ENCODE results near the gene CACNA1A. TPM values are rescaled to one million over a fixed set of nuclear protein-coding genes. Genes with fewer than 3 reads are reported as not detected.

Gene CACNA1A
- total RNA-seq, 2 donors from 2014 or later = 0.27 to 2.3 TPM

- no peak overlapping the region for H3K4me3 ChIP-seq
- H3K36me3 ChIP-seq = no peaks in the 10 kb centered on the region
- DNase-seq (ENCODE audit: low spot score) (no peak), ATAC-seq (ENCODE audit: insufficient number of reproducible peaks, low FRiP score, low read depth) (no peak)
- no peak for TF ChIP-seq CTCF (IDR thresholded peaks at IDR 0.05)
- no peaks in the 10 kb centered on the region for H3K4me1 ChIP-seq (ENCODE audit: control insufficient read depth in 1 of 2, low read depth in 2 of 2)
- H3K9me3 ChIP-seq = no peaks in the 10 kb centered on the region
- H3K27me3 ChIP-seq (replicated peaks; ENCODE audit: insufficient read depth) = no peaks in the 10 kb centered on the region
- no peak overlapping the region for H3K27ac ChIP-seq
Measured at GRCh38 chr19:13382633-13382938, 123.7 kb downstream of the CACNA1A start.

GRCh38 chr19:13381827-13382632 is 124.2 kb downstream of the CACNA1A start:
- no peak overlapping the region for H3K27ac ChIP-seq
- TF ChIP-seq CTCF (IDR thresholded peaks at IDR 0.05) = no peak
- no peak overlapping the region for H3K4me3 ChIP-seq
- no peaks in the 10 kb centered on the region for H3K4me1 ChIP-seq (ENCODE audit: control insufficient read depth in 1 of 2, low read depth in 2 of 2)
- no peak for ATAC-seq (ENCODE audit: insufficient number of reproducible peaks, low FRiP score, low read depth)
- H3K36me3 ChIP-seq = no peaks in the 10 kb centered on the region
- no peak for DNase-seq (ENCODE audit: low spot score)
- H3K9me3 ChIP-seq = no peaks in the 10 kb centered on the region
- no peaks in the 10 kb centered on the region for H3K27me3 ChIP-seq (replicated peaks; ENCODE audit: insufficient read depth)

- DNase-seq (ENCODE audit: low spot score) (no peak), ATAC-seq (ENCODE audit: insufficient number of reproducible peaks, low FRiP score, low read depth) (no peak)
- H3K27me3 ChIP-seq (replicated peaks; ENCODE audit: insufficient read depth) = no peaks in the 10 kb centered on the region
- no peaks in the 10 kb centered on the region for H3K4me1 ChIP-seq (ENCODE audit: control insufficient read depth in 1 of 2, low read depth in 2 of 2)
- H3K9me3 ChIP-seq = peaks cover 4% of the 10 kb centered on the region
- TF ChIP-seq CTCF (IDR thresholded peaks at IDR 0.05) = no peak
- H3K27ac ChIP-seq = no peak overlapping the region
- no peaks in the 10 kb centered on the region for H3K36me3 ChIP-seq
- H3K4me3 ChIP-seq = no peak overlapping the region
Measured at GRCh38 chr19:13376537-13376936, 129.7 kb downstream of the CACNA1A start.

GRCh38 chr19:13373599-13373998 is 132.7 kb downstream of the CACNA1A start:
- DNase-seq (ENCODE audit: low spot score) (no peak), ATAC-seq (ENCODE audit: insufficient number of reproducible peaks, low FRiP score, low read depth) (no peak)
- H3K9me3 ChIP-seq = peaks cover 4% of the 10 kb centered on the region
- no peaks in the 10 kb centered on the region for H3K27me3 ChIP-seq (replicated peaks; ENCODE audit: insufficient read depth)
- no peaks in the 10 kb centered on the region for H3K4me1 ChIP-seq (ENCODE audit: control insufficient read depth in 1 of 2, low read depth in 2 of 2)
- no peak overlapping the region for H3K27ac ChIP-seq
- H3K36me3 ChIP-seq = no peaks in the 10 kb centered on the region
- no peak overlapping the region for H3K4me3 ChIP-seq
- TF ChIP-seq CTCF (IDR thresholded peaks at IDR 0.05) = no peak

GRCh38 chr19:13370948-13371347 is 135.3 kb downstream of the CACNA1A start:
- ATAC-seq (ENCODE audit: insufficient number of reproducible peaks, low FRiP score, low read depth) (no peak), DNase-seq (ENCODE audit: low spot score) (no peak)
- TF ChIP-seq CTCF (IDR thresholded peaks at IDR 0.05) = no peak
- no peaks in the 10 kb centered on the region for H3K27me3 ChIP-seq (replicated peaks; ENCODE audit: insufficient read depth)
- H3K4me1 ChIP-seq (ENCODE audit: control insufficient read depth in 1 of 2, low read depth in 2 of 2) = no peaks in the 10 kb centered on the region
- H3K27ac ChIP-seq = no peak overlapping the region
- no peak overlapping the region for H3K4me3 ChIP-seq
- H3K9me3 ChIP-seq = peaks cover 1% of the 10 kb centered on the region
- H3K36me3 ChIP-seq = no peaks in the 10 kb centered on the region

Measured in thoracic aorta (tissue), 2 donors.